GM12878 (cell line): ENCODE results near the gene KLK2. TPM values are rescaled to one million over a fixed set of nuclear protein-coding genes. Genes with fewer than 3 reads are reported as not detected.

Experiments
- BMI1 ChIP-seq: fragments of 450-650 bp; IDR thresholded peaks from 2 replicates; pipeline ENCODE4 v1.6.1; 2016; ENCODE audit warnings: mild to moderate bottlenecking, moderate library complexity, borderline replicate concordance
- CEBPB ChIP-seq, 2 experiments: fragments of 150-350 bp in 1 of 2; IDR thresholded peaks; 2 replicates each; pipeline ENCODE4 v1.6.1; 2012 to 2014; ENCODE audit warnings: low read depth in 2 of 2, low read length in 2 of 2, borderline replicate concordance in 1 of 2, inconsistent platforms in 1 of 2
- KDM1A ChIP-seq: fragments of 200-600 bp; sonication (generic); IDR thresholded peaks from 2 replicates; pipeline ENCODE4 v1.6.1; 2016; ENCODE audit warnings: borderline replicate concordance
- KLF5 ChIP-seq: fragments of 450-650 bp; IDR thresholded peaks from 2 replicates; pipeline ENCODE4 v1.6.1; 2014; ENCODE audit warnings: mild to moderate bottlenecking; ENCODE audit not compliant: partially characterized antibody
- POLR2AphosphoS2 ChIP-seq: IDR thresholded peaks from 2 replicates; pipeline ENCODE4 v1.6.1; 2011; ENCODE audit warnings: low read depth, mild to moderate bottlenecking, low read length, improper control_type of control experiment, moderate library complexity
- RB1 ChIP-seq: fragments of 450-650 bp; formaldehyde crosslinking; IDR thresholded peaks from 2 replicates; pipeline ENCODE4 v1.6.1; 2017; ENCODE audit warnings: mild to moderate bottlenecking, borderline replicate concordance
- RELA ChIP-seq: fragments of 450-650 bp; IDR thresholded peaks from 2 replicates; pipeline ENCODE4 v1.8.0; 2014; ENCODE audit warnings: borderline replicate concordance; ENCODE audit not compliant: partially characterized antibody
- RFX5 ChIP-seq: IDR thresholded peaks from 2 replicates; pipeline ENCODE4 v1.6.1; 2011; ENCODE audit warnings: low read depth, low read length, improper control_type of control experiment
- SP1 ChIP-seq: IDR thresholded peaks from one replicate; pipeline ENCODE4 v1.6.1; 2011; ENCODE audit warnings: low read depth, low read length
- SRF ChIP-seq, 2 experiments: IDR thresholded peaks; 2 replicates each; pipeline ENCODE4 v1.6.1; 2011; ENCODE audit warnings: low read depth in 2 of 2, low read length in 2 of 2, mild to moderate bottlenecking in 1 of 2, moderate library complexity in 1 of 2
- TCF12 ChIP-seq: IDR thresholded peaks from 2 replicates; pipeline ENCODE4 v1.6.1; 2011; ENCODE audit warnings: low read depth, mild to moderate bottlenecking, low read length
- ZNF592 ChIP-seq: fragments of 450-650 bp; IDR thresholded peaks from 2 replicates; pipeline ENCODE4 v1.6.1; 2017; ENCODE audit warnings: mild to moderate bottlenecking, moderate library complexity
- ZNF622 ChIP-seq: fragments of 450-650 bp; IDR thresholded peaks from 2 replicates; pipeline ENCODE4 v1.6.1; 2017; ENCODE audit warnings: mild to moderate bottlenecking, inconsistent platforms
- polyA plus RNA-seq, 11 experiments: library from polyadenylated mRNA; depleted of rRNA in 4 of 11; unstranded in 6 of 11; stranded (reverse) in 5 of 11; fragments of >200 nt; fragmentation: Nextera tagmentation in 4 of 11; fragmentation: Illumina TruSeq in 1 of 11; extraction: Ambion mirVana in 4 of 11; extraction: Trizol in 1 of 11; gene quantifications; 1 replicate in 1 of 11; 2 replicates in 10 of 11; pipeline versions ENCODE4 v1.2.1 to v1.2.3, GENCODE V29; 2011 to 2016; ENCODE audit warnings: inconsistent platforms in 2 of 11, missing spikeins in 2 of 11, low read depth in 1 of 11
- total RNA-seq, 4 experiments: library from RNA; depleted of rRNA in 3 of 4; stranded (reverse); fragments of >200 nt in 3 of 4; fragmentation: Illumina TruSeq in 1 of 4; extraction: Trizol in 1 of 4; gene quantifications; 2 replicates each; pipeline versions ENCODE4 v1.2.1 to v1.2.3, GENCODE V29; 2013 to 2021
- TF ChIP-seq, protein P1 (sequence below): fragments of 450-650 bp; conservative IDR thresholded peaks from 2 replicates; pipeline ENCODE4 v1.6.1; 2017; ENCODE audit warnings: mild to moderate bottlenecking, moderate library complexity
- TF ChIP-seq, protein P2 (sequence below): fragments of 450-650 bp; IDR thresholded peaks from 2 replicates; pipeline ENCODE4 v1.6.1; 2018; ENCODE audit warnings: mild to moderate bottlenecking, low read depth, moderate library complexity; ENCODE audit not compliant: partially characterized antibody
- TF ChIP-seq, protein P3 (sequence below): fragments of 450-650 bp; IDR thresholded peaks from 2 replicates; pipeline ENCODE4 v1.6.1; 2017; ENCODE audit warnings: mild to moderate bottlenecking, moderate library complexity

The KLK2 gene
- total and polyA plus RNA-seq, 10 of the 15 experiments (the other 5 are each of a cell fraction or from before 2014, with no cell fraction given) = 0.19 to 3.1 (median 1.2) TPM

- TF ChIP-seq, protein P1, sequence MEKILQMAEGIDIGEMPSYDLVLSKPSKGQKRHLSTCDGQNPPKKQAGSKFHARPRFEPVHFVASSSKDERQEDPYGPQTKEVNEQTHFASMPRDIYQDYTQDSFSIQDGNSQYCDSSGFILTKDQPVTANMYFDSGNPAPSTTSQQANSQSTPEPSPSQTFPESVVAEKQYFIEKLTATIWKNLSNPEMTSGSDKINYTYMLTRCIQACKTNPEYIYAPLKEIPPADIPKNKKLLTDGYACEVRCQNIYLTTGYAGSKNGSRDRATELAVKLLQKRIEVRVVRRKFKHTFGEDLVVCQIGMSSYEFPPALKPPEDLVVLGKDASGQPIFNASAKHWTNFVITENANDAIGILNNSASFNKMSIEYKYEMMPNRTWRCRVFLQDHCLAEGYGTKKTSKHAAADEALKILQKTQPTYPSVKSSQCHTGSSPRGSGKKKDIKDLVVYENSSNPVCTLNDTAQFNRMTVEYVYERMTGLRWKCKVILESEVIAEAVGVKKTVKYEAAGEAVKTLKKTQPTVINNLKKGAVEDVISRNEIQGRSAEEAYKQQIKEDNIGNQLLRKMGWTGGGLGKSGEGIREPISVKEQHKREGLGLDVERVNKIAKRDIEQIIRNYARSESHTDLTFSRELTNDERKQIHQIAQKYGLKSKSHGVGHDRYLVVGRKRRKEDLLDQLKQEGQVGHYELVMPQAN = 0 out of 2 replicates have a peak, but pooled peaks have one; percentile 15
- TF ChIP-seq BMI1 (no peak), TCF12 (no peak), SRF (IDR thresholded peaks at IDR 0.05; ENCODE audit: low read depth in 2 of 2, low read length in 2 of 2) (0 out of 4 replicates have a peak, but pooled peaks of 1 of the 2 experiments have one; percentile 4), RELA (no peak), ZNF622 (no peak), POLR2AphosphoS2 (no peak), RB1 (no peak), ZNF592 (no peak), KLF5 (no peak), SP1 (no peak), RFX5 (no peak), CEBPB (IDR thresholded peaks at IDR 0.05; ENCODE audit: borderline replicate concordance in 1 of 2, low read depth in 2 of 2, low read length in 2 of 2) (no peak), KDM1A (no peak)
- TF ChIP-seq, protein P2, sequence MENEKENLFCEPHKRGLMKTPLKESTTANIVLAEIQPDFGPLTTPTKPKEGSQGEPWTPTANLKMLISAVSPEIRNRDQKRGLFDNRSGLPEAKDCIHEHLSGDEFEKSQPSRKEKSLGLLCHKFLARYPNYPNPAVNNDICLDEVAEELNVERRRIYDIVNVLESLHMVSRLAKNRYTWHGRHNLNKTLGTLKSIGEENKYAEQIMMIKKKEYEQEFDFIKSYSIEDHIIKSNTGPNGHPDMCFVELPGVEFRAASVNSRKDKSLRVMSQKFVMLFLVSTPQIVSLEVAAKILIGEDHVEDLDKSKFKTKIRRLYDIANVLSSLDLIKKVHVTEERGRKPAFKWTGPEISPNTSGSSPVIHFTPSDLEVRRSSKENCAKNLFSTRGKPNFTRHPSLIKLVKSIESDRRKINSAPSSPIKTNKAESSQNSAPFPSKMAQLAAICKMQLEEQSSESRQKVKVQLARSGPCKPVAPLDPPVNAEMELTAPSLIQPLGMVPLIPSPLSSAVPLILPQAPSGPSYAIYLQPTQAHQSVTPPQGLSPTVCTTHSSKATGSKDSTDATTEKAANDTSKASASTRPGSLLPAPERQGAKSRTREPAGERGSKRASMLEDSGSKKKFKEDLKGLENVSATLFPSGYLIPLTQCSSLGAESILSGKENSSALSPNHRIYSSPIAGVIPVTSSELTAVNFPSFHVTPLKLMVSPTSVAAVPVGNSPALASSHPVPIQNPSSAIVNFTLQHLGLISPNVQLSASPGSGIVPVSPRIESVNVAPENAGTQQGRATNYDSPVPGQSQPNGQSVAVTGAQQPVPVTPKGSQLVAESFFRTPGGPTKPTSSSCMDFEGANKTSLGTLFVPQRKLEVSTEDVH = no peak
- TF ChIP-seq, protein P3, sequence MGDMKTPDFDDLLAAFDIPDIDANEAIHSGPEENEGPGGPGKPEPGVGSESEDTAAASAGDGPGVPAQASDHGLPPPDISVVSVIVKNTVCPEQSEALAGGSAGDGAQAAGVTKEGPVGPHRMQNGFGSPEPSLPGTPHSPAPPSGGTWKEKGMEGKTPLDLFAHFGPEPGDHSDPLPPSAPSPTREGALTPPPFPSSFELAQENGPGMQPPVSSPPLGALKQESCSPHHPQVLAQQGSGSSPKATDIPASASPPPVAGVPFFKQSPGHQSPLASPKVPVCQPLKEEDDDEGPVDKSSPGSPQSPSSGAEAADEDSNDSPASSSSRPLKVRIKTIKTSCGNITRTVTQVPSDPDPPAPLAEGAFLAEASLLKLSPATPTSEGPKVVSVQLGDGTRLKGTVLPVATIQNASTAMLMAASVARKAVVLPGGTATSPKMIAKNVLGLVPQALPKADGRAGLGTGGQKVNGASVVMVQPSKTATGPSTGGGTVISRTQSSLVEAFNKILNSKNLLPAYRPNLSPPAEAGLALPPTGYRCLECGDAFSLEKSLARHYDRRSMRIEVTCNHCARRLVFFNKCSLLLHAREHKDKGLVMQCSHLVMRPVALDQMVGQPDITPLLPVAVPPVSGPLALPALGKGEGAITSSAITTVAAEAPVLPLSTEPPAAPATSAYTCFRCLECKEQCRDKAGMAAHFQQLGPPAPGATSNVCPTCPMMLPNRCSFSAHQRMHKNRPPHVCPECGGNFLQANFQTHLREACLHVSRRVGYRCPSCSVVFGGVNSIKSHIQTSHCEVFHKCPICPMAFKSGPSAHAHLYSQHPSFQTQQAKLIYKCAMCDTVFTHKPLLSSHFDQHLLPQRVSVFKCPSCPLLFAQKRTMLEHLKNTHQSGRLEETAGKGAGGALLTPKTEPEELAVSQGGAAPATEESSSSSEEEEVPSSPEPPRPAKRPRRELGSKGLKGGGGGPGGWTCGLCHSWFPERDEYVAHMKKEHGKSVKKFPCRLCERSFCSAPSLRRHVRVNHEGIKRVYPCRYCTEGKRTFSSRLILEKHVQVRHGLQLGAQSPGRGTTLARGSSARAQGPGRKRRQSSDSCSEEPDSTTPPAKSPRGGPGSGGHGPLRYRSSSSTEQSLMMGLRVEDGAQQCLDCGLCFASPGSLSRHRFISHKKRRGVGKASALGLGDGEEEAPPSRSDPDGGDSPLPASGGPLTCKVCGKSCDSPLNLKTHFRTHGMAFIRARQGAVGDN = peak; percentile 81
These were observed 37.3 kb upstream of the KLK2 start (continued) for GRCh38 chr19:50835785-50836542.
